ENCODE results near the gene FADS6. TPM values are rescaled to one million over a fixed set of nuclear protein-coding genes. Genes with fewer than 3 reads are reported as not detected.
A peak's percentile ranks its signal among the peaks of the same experiment; 100 is the strongest.

The FADS6 gene
- total RNA-seq, 2 donors from 2014 or later: 4.7 to 5.7 TPM

- Mint-ChIP-seq H3K9me3 (no peaks in the 10 kb centered on the region), H3K4me3 (no peak overlapping the region), H3K27me3 (ENCODE audit: insufficient read depth) (peaks cover 14% of the 10 kb centered on the region), H3K4me1 (peaks cover 2% of the 10 kb centered on the region), H3K36me3 (ENCODE audit: low read depth) (no peaks in the 10 kb centered on the region), H3K27ac (no peak overlapping the region)
- DNase-seq: peak; percentile 60
- no peak overlapping the region for H3K27ac ChIP-seq (ENCODE audit: low read depth, low read length)
- no peaks in the 10 kb centered on the region for H3K9me3 ChIP-seq (ENCODE audit: control insufficient read depth, low read length)
- H3K4me3 ChIP-seq (ENCODE audit: low read length): no peak overlapping the region
- no peaks in the 10 kb centered on the region for H3K36me3 ChIP-seq (ENCODE audit: control insufficient read depth, insufficient read depth, low read length)
- H3K4me1 ChIP-seq (ENCODE audit: control insufficient read depth, insufficient read depth, low read length): no peaks in the 10 kb centered on the region
- no peaks in the 10 kb centered on the region for H3K27me3 ChIP-seq (ENCODE audit: control insufficient read depth, insufficient read depth, low read length, poor library complexity, severe bottlenecking)
- no peak overlapping the region for H3K9ac ChIP-seq (ENCODE audit: extremely low read depth, low read length, poor library complexity, severe bottlenecking)
- WGBS, 2 experiments (ENCODE audit: insufficient coverage in 1 of 2, insufficient read length in 1 of 2): 80 to 89% methylated on average over 8 to 11 of the region's 11 CpGs
- TF ChIP-seq CTCF (conservative IDR thresholded peaks at IDR 0.05): no peak
These were observed 12.4 kb downstream of the FADS6 start for GRCh38 chr17:74881073-74881472.

- H3K27me3 Mint-ChIP-seq (ENCODE audit: insufficient read depth): peaks cover 12% of the 10 kb centered on the region
- 91 to 92% methylated on average over 14 to 16 of the region's 16 CpGs for WGBS, 2 experiments (ENCODE audit: insufficient coverage in 1 of 2, insufficient read length in 1 of 2)
- no peak overlapping the region for H3K4me3 ChIP-seq (ENCODE audit: low read length)
- H3K4me3 Mint-ChIP-seq: no peak overlapping the region
- H3K27ac ChIP-seq (ENCODE audit: low read depth, low read length): no peak overlapping the region
- no peak for TF ChIP-seq CTCF (conservative IDR thresholded peaks at IDR 0.05)
- H3K36me3 ChIP-seq (ENCODE audit: control insufficient read depth, insufficient read depth, low read length): no peaks in the 10 kb centered on the region
- H3K36me3 Mint-ChIP-seq (ENCODE audit: low read depth): no peaks in the 10 kb centered on the region
- H3K27me3 ChIP-seq (ENCODE audit: control insufficient read depth, insufficient read depth, low read length, poor library complexity, severe bottlenecking): no peaks in the 10 kb centered on the region
- H3K4me1 Mint-ChIP-seq: peaks cover 6% of the 10 kb centered on the region
- H3K9me3 Mint-ChIP-seq: no peaks in the 10 kb centered on the region
- H3K9ac ChIP-seq (ENCODE audit: extremely low read depth, low read length, poor library complexity, severe bottlenecking): no peak overlapping the region
- no peaks in the 10 kb centered on the region for H3K9me3 ChIP-seq (ENCODE audit: control insufficient read depth, low read length)
- H3K27ac Mint-ChIP-seq: no peak overlapping the region
- H3K4me1 ChIP-seq (ENCODE audit: control insufficient read depth, insufficient read depth, low read length): no peaks in the 10 kb centered on the region
- no peak for DNase-seq
These were observed 14.1 kb downstream of the FADS6 start for GRCh38 chr17:74879308-74879707.

- Mint-ChIP-seq H3K4me1 (peaks cover 10% of the 10 kb centered on the region), H3K36me3 (ENCODE audit: low read depth) (no peaks in the 10 kb centered on the region), H3K9me3 (no peaks in the 10 kb centered on the region), H3K4me3 (no peak overlapping the region), H3K27ac (no peak overlapping the region), H3K27me3 (ENCODE audit: insufficient read depth) (peaks cover 12% of the 10 kb centered on the region)
- TF ChIP-seq CTCF (conservative IDR thresholded peaks at IDR 0.05): no peak
- H3K9me3 ChIP-seq (ENCODE audit: control insufficient read depth, low read length): no peaks in the 10 kb centered on the region
- no peak overlapping the region for H3K27ac ChIP-seq (ENCODE audit: low read depth, low read length)
- no peak for DNase-seq
- H3K4me1 ChIP-seq (ENCODE audit: control insufficient read depth, insufficient read depth, low read length): no peaks in the 10 kb centered on the region
- no peak overlapping the region for H3K4me3 ChIP-seq (ENCODE audit: low read length)
- H3K36me3 ChIP-seq (ENCODE audit: control insufficient read depth, insufficient read depth, low read length): no peaks in the 10 kb centered on the region
- H3K9ac ChIP-seq (ENCODE audit: extremely low read depth, low read length, poor library complexity, severe bottlenecking): no peak overlapping the region
- 70 to 84% methylated on average over 2 of the region's 2 CpGs for WGBS, 2 experiments (ENCODE audit: insufficient coverage in 1 of 2, insufficient read length in 1 of 2)
- H3K27me3 ChIP-seq (ENCODE audit: control insufficient read depth, insufficient read depth, low read length, poor library complexity, severe bottlenecking): no peaks in the 10 kb centered on the region
These were observed 14.8 kb downstream of the FADS6 start for GRCh38 chr17:74878658-74879057.
